Placental pericyte (primary cell): ENCODE measurements around the gene SYNGAP1. TPM values are rescaled to one million over a fixed set of nuclear protein-coding genes. Genes with fewer than 3 reads are reported as not detected.

ENCODE experiments used
- small RNA-seq: library from RNA; depleted of rRNA; stranded (forward); fragments of <200 nt; gene quantifications from one replicate; pipeline ENCODE3, GENCODE V24; 2012; ENCODE audit warnings: low replicate concordance
- total RNA-seq: library from RNA; depleted of rRNA; stranded (reverse); fragments of >200 nt; gene quantifications from 2 replicates; pipeline ENCODE4 v1.2.3, GENCODE V29; 2012

The SYNGAP1 gene
- total RNA-seq, result 6.7 and 7.0 TPM in 2 replicates

GRCh38 chr6:33419580-33420490 lies at the start of gene SYNGAP1:
SYNGAP1 (plus strand) TSS chr6:33420065; CDS start chr6:33420265, 200 bp downstream.

GRCh38 chr6:33391278-33391921 lies 28.5 kb upstream of the SYNGAP1 start, which contains the start of gene KIFC1:
KIFC1 (plus strand) TSS chr6:33391823; CDS start chr6:33391986, 163 bp downstream.

DNA sequence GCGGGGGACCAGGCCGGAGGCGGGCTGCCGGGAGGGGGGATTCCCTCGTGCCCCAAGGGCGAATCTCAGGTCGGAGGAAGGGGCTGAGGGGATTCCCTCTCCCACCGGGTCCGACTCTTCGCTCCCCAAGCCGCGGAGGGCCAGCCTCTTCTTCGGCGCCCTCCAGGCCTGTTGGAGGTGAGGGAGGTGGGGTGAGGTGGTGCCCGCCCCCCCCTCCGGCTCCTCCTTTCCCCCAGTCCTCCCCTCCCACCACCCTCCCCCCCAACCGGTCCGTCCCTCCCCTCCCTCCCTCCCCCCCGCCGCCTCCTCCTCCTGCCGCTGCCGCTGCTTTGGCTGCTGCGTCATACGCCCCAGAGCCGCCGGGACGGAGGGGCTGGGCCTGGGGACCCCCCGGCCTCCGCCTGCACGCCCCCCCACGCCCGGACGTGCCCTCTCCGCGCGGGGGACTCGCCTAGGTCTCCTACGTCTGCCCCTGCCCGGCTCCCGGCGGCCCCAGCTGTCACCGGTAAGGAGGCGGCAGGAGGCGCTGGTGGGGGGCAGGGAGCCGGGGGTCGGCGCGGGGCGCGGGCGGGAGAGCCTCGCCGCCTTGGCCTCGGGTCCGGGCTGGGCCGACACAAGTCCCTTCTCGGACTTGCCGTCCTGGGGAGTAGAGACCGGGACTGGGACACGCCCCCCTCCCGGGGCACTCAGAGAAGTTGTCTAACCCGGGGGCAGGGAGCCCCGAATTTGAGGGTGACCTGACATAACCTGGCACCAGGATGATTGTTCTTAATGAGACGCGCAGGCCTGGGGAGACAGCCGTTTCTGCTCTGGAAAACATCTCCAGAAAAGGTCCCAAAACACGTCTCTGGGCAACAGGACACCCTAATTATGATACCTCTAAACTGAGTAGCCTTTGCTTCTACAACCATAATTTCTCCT lies 8.9 kb upstream of the SYNGAP1 start, which contains the start of gene PHF1:
TSS of gene PHF1 (plus strand) at position 304 of the 921 bp plus-strand sequence. CDS start 1,250 bp downstream, outside the sequence.

DNA sequence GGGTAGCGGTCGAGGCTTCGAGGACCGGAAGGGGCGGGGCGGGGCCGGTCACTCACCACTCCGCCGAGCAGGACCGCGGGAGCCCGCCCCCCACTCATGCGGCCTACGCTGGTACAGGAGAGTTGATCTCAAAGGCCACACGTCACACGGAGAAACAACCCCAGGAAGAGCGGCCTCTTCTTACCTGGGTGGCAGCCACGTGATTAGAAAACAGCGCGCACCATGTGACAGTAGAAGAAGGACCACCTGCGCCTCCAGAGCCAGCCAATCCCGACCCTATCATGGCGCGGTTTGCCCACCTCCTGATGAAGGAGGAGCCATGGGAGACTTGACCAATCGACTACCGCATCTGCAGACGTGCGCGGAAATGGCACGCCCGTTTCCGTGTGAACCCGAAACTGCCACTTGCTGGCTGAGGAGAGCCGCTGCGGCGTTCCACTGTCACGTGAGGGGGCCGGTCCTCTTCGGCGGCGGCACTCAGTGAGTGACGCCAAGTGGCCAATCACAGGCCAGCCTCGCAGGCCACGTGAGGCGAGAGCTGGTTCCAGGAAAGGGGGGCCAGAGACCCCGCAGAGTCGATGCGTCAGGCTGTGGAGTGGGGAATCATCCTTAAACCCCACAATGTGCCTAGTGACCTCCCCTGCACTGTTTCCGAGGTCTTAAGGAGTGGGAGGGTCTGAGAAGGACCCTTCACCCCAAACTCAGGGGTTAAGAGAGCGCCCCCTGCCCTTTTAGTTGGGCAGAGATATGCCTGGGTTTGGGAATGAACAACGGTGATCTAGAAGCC lies 1.8 kb upstream of the SYNGAP1 start, which contains the start of gene CUTA:
TSS of gene CUTA (minus strand) at position 205 of the 787 bp plus-strand sequence. CDS start at position 98, 107 bp downstream.

GRCh38 chr6:33454009-33454946 lies 34.4 kb downstream of the SYNGAP1 start, which contains the start of gene ZBTB9:
ZBTB9 (plus strand) TSS chr6:33454576; CDS start chr6:33455101, 525 bp downstream.

Small RNA genes within 50 kb of the gene (small RNA-seq; reads per million reads assigned to genes)
- not detected for gene RPL35AP4
- not detected for gene ZBTB9

Other genes starting within 250 kb of the SYNGAP1 start
- 0.14 and 0.22 TPM in 2 replicates for gene COL11A2, start 227.6 kb upstream of the SYNGAP1 start, total RNA-seq
- 23.5 and 24.5 TPM in 2 replicates for gene RXRB, start 219.4 kb upstream of the SYNGAP1 start, total RNA-seq
- 157 and 224 TPM in 2 replicates for gene SLC39A7, start 219.2 kb upstream of the SYNGAP1 start, total RNA-seq
- 1.0 and 1.5 TPM in 2 replicates for gene HSD17B8, start 215.4 kb upstream of the SYNGAP1 start, total RNA-seq
- 20.8 and 39.2 TPM in 2 replicates for gene RING1, start 211.6 kb upstream of the SYNGAP1 start, total RNA-seq
- 39.0 and 43.2 TPM in 2 replicates for gene VPS52, start 148.2 kb upstream of the SYNGAP1 start, total RNA-seq
- gene RPS18, start 148.0 kb upstream of the SYNGAP1 start, total RNA-seq, result 1,400 and 3,187 TPM in 2 replicates
- 2.4 and 2.6 TPM in 2 replicates for gene B3GALT4, start 142.9 kb upstream of the SYNGAP1 start, total RNA-seq
- 76.8 and 93.1 TPM in 2 replicates for gene WDR46, start 130.8 kb upstream of the SYNGAP1 start, total RNA-seq
- 22.8 and 29.9 TPM in 2 replicates for gene PFDN6, start 130.5 kb upstream of the SYNGAP1 start, total RNA-seq
- gene RGL2, start 121.1 kb upstream of the SYNGAP1 start, total RNA-seq, result 24.3 and 30.4 TPM in 2 replicates
- 134 and 176 TPM in 2 replicates for gene TAPBP, start 106.0 kb upstream of the SYNGAP1 start, total RNA-seq
- gene ZBTB22, start 102.3 kb upstream of the SYNGAP1 start, total RNA-seq, result 17.5 and 18.3 TPM in 2 replicates
- gene DAXX, start 97.1 kb upstream of the SYNGAP1 start, total RNA-seq, result 49.4 and 66.5 TPM in 2 replicates
- 1.1 and 68.3 TPM in 2 replicates for gene KIFC1, start 28.2 kb upstream of the SYNGAP1 start, total RNA-seq
- 31.1 and 35.2 TPM in 2 replicates for gene PHF1, start 9.1 kb upstream of the SYNGAP1 start, total RNA-seq
- 169 and 185 TPM in 2 replicates for gene CUTA, start 2.0 kb upstream of the SYNGAP1 start, total RNA-seq
- 5.5 and 7.0 TPM in 2 replicates for gene ZBTB9, start 34.5 kb downstream of the SYNGAP1 start, total RNA-seq
- gene BAK1, start 160.2 kb downstream of the SYNGAP1 start, total RNA-seq, result 19.9 and 28.3 TPM in 2 replicates
- gene ITPR3, start 201.3 kb downstream of the SYNGAP1 start, total RNA-seq, result 19.5 and 47.2 TPM in 2 replicates